Measurements from ENCODE around the gene PDXK. TPM values are rescaled to one million over a fixed set of nuclear protein-coding genes. Genes with fewer than 3 reads are reported as not detected.
"Not testable (repeated sequence)": the region's sequence is repeated elsewhere in the genome, so short reads cannot be mapped to it uniquely, and the experiment has no call there.

Gene PDXK
- total and polyA plus RNA-seq, 12 donors = 43.0 to 202 (median 95.3) TPM

DNA sequence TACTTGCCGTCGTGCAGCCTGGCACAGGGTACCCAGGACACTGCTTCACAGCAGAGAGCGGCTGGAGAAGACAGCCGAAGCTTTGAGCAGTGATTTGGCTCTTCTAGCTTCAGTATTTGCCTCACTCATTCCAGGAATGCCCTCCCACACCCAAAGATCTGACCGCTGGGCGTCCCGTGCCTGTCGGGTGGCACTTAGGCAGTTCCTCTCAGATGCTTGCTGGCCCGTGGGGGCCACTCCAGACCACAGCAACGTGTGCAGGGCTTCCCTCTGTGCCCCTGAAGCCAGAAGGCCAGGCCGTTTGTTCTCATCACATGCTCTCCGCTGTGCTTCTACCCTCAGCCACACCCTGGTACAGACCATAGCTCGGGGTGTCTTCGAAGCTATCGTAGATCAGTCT lies 42.5 kb upstream of the PDXK start:
- 90 to 97% (median 93%) methylated on average over 15 of the region's 15 CpGs for WGBS, 4 donors
- H3K4me3 ChIP-seq = no peak overlapping the region
- no peaks in the 10 kb centered on the region for H3K9me3 ChIP-seq (replicated peaks in 1 of 3)
- no peaks in the 10 kb centered on the region for H3K4me1 ChIP-seq (replicated peaks in 1 of 2)
- H3K27ac ChIP-seq = no peak overlapping the region
- intact Hi-C loops (cut with DNase I) = no loop called here
- H3K36me3 ChIP-seq (replicated peaks in 1 of 2) = peaks cover 0 to 70% of the 10 kb centered on the region in 2 donors
- no peak for TF ChIP-seq POLR2A (IDR thresholded peaks at IDR 0.05)
- TF ChIP-seq, protein P1, sequence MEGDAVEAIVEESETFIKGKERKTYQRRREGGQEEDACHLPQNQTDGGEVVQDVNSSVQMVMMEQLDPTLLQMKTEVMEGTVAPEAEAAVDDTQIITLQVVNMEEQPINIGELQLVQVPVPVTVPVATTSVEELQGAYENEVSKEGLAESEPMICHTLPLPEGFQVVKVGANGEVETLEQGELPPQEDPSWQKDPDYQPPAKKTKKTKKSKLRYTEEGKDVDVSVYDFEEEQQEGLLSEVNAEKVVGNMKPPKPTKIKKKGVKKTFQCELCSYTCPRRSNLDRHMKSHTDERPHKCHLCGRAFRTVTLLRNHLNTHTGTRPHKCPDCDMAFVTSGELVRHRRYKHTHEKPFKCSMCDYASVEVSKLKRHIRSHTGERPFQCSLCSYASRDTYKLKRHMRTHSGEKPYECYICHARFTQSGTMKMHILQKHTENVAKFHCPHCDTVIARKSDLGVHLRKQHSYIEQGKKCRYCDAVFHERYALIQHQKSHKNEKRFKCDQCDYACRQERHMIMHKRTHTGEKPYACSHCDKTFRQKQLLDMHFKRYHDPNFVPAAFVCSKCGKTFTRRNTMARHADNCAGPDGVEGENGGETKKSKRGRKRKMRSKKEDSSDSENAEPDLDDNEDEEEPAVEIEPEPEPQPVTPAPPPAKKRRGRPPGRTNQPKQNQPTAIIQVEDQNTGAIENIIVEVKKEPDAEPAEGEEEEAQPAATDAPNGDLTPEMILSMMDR (IDR thresholded peaks at IDR 0.05) = no peak
- no peaks in the 10 kb centered on the region for H3K27me3 ChIP-seq
- DNase-seq = no peak

DNA sequence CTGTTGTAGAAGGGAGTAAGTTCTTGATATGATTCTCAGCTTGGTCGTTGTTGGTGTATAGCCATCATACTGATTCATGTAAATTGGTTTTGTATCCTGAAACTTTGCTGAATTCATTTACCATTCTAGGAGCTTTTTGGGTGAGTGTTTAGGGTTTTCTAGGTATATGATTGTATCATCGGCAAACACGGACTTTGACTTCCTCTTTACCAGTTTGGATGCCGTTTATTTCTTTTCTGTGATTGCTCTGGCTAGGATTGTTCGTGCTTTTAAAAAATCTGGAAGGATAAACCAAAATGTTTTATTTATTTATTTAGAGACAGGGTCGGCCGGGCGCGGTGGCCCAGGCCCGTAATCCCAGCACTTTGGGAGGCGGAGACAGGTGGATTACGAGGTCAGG lies 39.0 kb upstream of the PDXK start:
- no peak for DNase-seq
- H3K9me3 ChIP-seq (replicated peaks in 1 of 3) = no peaks in the 10 kb centered on the region
- intact Hi-C loops (cut with DNase I) = no loop called here
- H3K4me3 ChIP-seq = no peak overlapping the region
- peaks cover 0 to 72% of the 10 kb centered on the region in 2 donors for H3K36me3 ChIP-seq (replicated peaks in 1 of 2)
- no peaks in the 10 kb centered on the region for H3K27me3 ChIP-seq
- no peaks in the 10 kb centered on the region for H3K4me1 ChIP-seq (replicated peaks in 1 of 2)
- 97 to 99% (median 97%) methylated on average over 12 of the region's 12 CpGs for WGBS, 4 donors
- no peak overlapping the region for H3K27ac ChIP-seq
- TF ChIP-seq, protein P1 (IDR thresholded peaks at IDR 0.05) = no peak
- no peak for TF ChIP-seq POLR2A (IDR thresholded peaks at IDR 0.05)

DNA sequence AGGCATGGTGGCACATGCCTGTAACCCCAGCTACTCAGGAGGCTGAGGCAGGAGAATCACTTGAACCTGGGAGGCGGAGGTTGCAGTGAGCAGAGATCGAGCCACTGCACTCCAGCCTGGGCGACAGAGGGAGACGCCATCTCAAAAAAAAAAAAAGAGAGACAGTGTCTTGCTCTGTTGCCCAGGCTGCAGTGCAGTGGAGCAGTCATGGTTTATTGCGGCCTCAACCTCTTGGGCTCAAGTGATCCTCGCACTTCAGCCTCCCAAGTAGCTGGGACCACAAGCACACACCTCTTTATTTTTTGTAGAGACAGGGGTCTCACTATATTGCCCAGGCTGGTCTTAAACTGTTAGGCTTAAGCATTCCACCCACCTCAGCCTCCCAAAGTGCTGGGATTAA lies 38.5 kb upstream of the PDXK start:
- WGBS, 4 donors = 80 to 91% (median 84%) methylated on average over 6 of the region's 6 CpGs
- H3K27ac ChIP-seq; H3K4me1 ChIP-seq (replicated peaks in 1 of 2); H3K4me3 ChIP-seq; H3K9me3 ChIP-seq (replicated peaks in 1 of 3); DNase-seq; intact Hi-C loops (cut with DNase I); H3K27me3 ChIP-seq: not testable (repeated sequence)
- H3K36me3 ChIP-seq (replicated peaks in 1 of 2) = peaks cover 0 to 72% of the 10 kb centered on the region in 2 donors

DNA sequence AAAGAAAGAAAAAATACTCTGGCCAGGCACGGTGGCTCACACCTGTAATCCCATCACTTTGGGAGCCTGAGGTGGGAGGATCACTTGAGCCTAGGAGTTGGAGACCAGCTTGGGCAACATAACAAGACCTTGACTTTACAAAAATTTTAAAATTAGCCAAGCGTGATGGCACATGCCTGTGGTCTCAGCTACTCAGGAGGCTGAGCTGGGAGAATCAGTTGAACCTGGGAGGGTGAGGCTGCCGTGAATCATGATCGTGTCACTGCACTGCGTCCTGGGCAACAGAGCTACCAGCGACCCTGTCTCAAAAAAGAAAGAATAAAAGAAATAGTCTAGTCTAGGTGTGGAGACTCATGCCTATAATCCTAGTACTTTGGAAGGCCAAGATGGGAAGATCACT lies 37.3 kb upstream of the PDXK start:
- intact Hi-C loops (cut with DNase I) = no loop called here

DNA sequence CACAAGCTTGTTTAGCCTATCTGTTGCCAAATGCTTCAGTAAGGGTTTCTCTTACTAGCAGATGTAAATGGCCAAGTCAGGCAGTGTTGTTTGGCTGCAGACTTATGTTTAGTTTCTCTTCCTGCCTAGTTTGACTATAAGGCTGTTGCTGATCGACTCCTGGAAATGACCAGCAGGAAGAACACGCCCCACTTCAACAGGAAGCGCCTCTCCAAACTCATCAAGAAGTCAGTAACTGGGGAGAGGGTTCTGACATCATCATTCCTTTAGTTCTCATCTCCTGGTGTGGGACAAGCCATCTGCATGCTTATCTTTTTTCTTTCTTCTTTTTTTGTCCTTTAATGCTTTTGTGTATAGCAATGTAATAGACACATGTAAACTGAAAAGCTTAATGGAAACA lies 34.5 kb upstream of the PDXK start:
- H3K4me3 ChIP-seq = no peak overlapping the region
- H3K36me3 ChIP-seq (replicated peaks in 1 of 2) = peaks cover 0 to 81% of the 10 kb centered on the region in 2 donors
- intact Hi-C loops (cut with DNase I) = no loop called here
- 59 to 80% (median 77%) methylated on average over 3 of the region's 3 CpGs for WGBS, 4 donors
- H3K9me3 ChIP-seq (replicated peaks in 1 of 3) = no peaks in the 10 kb centered on the region
- no peak overlapping the region for H3K27ac ChIP-seq
- no peaks in the 10 kb centered on the region for H3K4me1 ChIP-seq (replicated peaks in 1 of 2)
- no peak for TF ChIP-seq POLR2A (IDR thresholded peaks at IDR 0.05)
- TF ChIP-seq, protein P1 (IDR thresholded peaks at IDR 0.05) = no peak
- no peaks in the 10 kb centered on the region for H3K27me3 ChIP-seq
- DNase-seq = no peak

More for the DNA sequence above, 37.3 kb upstream of the PDXK start:
- TF ChIP-seq POLR2A (IDR thresholded peaks at IDR 0.05) = no peak
- TF ChIP-seq, protein P1 (IDR thresholded peaks at IDR 0.05) = no peak
- no peak for DNase-seq
- Histone ChIP-seq H3K9me3 (replicated peaks in 1 of 3) (no peaks in the 10 kb centered on the region), H3K27me3 (no peaks in the 10 kb centered on the region), H3K4me3 (no peak overlapping the region), H3K36me3 (replicated peaks in 1 of 2) (peaks cover 0 to 72% of the 10 kb centered on the region in 2 donors), H3K4me1 (replicated peaks in 1 of 2) (no peaks in the 10 kb centered on the region), H3K27ac (no peak overlapping the region)
- WGBS, 4 donors = 93 to 98% (median 95%) methylated on average over 6 of the region's 6 CpGs

All from adrenal gland (tissue), 12 donors.